Left lung (tissue), 10 donors: ENCODE data around the gene ACSM5. TPM values are rescaled to one million over a fixed set of nuclear protein-coding genes. Genes with fewer than 3 reads are reported as not detected.
"Not testable (repeated sequence)": the region's sequence is repeated elsewhere in the genome, so short reads cannot be mapped to it uniquely, and the experiment has no call there.

ENCODE experiments used
- ATAC-seq: fragments of 200-7000 bp; cut with Tn5 transposase; one replicate; pipeline ENCODE4 v1.9.1; 2020; ENCODE audit warnings: moderate library complexity
- DNase-seq, 4 donors: peaks; one replicate each; pipeline ENCODE4 v3.0.0-alpha.2; 2013 to 2020
- H3K27ac ChIP-seq, 2 donors: fragments of 200-600 bp; sonication (generic) in 1 of 2; one replicate each; pipeline versions ENCODE4 v1.5.0 to v1.8.0; 2020 to 2021
- H3K27me3 ChIP-seq, 2 donors: fragments of 200-600 bp; sonication (generic) in 1 of 2; one replicate each; pipeline versions ENCODE4 v1.5.0 to v1.8.0; 2020 to 2021
- H3K36me3 ChIP-seq, 2 donors: fragments of 200-600 bp; sonication (generic) in 1 of 2; one replicate each; pipeline versions ENCODE4 v1.5.0 to v1.8.0; 2020 to 2021
- H3K4me1 ChIP-seq, 2 donors: fragments of 200-600 bp; one replicate each; pipeline ENCODE4 v1.8.0; 2021
- H3K4me3 ChIP-seq, 2 donors: fragments of 200-600 bp; sonication (generic) in 1 of 2; one replicate each; pipeline versions ENCODE4 v1.5.0 to v1.8.0; 2020 to 2021; ENCODE audit warnings: mild to moderate bottlenecking in 1 of 2
- H3K9me3 ChIP-seq, 2 donors: fragments of 200-600 bp; sonication (generic) in 1 of 2; one replicate each; pipeline versions ENCODE4 v1.5.0 to v1.8.0; 2020 to 2021
- CTCF ChIP-seq, 2 donors: fragments of 200-600 bp; sonication (generic) in 1 of 2; IDR thresholded peaks; one replicate each; pipeline versions ENCODE4 v1.5.0 to v1.8.0; 2021; ENCODE audit warnings: antibody characterized with exemption in 2 of 2
- intact Hi-C, 2 donors: fragments of 100-400 bp; cut with DNase I; formaldehyde crosslinking; loops; one replicate each; pipeline versions ENCODE4 v1.11.2 to v1.14.2; 2022
- polyA plus RNA-seq, 6 donors: library from polyadenylated mRNA; unstranded; fragments of 120-200 nt; gene quantifications; one replicate each; pipeline ENCODE4 v1.2.1, GENCODE V29; 2013; ENCODE audit not compliant: insufficient read length in 6 of 6
- total RNA-seq, 2 donors: library from RNA; stranded (reverse); fragmentation: NEBNext Ultra II Directional; extraction: Animal tissue kit (Norgen Biotek cat#: 25700); gene quantifications; one replicate each; pipeline ENCODE4 v1.2.1, GENCODE V29; 2021
- donor health status: DM: no; HTN: yes; CAD: no.
- donor health status: DM: no; HTN: no; CAD: no.

The ACSM5 gene
- total and polyA plus RNA-seq, 8 donors: 0.24 to 3.1 (median 0.65) TPM

DNA sequence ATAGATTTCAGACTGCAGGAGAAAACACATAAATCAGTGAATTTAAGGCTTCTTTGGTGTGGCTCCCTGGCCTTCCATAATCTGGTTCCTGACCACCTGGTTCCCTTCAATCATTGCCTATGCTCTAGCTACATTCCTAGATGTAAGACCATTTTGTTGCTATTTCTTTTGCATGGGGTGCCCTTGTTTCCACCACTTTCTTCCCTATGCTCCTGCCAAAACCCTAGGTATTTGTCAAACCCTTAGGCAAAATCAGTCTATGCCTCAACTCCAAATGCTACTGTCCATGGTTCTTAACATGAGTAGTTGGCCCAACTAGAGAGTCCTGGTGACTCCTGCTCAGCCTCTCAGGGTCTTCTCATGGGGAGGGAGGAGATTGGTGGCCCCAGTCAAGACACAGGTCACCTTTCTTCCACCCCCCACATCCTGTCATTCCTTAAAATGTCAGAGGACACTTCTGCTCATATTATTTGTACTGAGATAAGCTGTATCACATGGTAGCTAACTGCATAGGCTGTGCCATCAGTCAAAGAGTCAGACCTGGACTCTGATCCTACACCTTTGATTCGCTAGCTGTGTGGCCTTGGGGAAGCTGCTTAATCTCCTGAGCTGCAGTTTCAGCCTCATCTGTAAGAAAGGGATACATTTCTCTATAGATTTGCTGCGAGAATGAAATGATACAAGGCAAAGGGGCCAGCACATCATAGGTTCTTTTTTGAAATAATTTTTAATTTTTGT lies 15.0 kb downstream of the ACSM5 start:
- Histone ChIP-seq H3K27me3 (no peaks in the 10 kb centered on the region), H3K9me3 (no peaks in the 10 kb centered on the region), H3K4me1 (no peaks in the 10 kb centered on the region), H3K36me3 (no peaks in the 10 kb centered on the region), H3K4me3 (no peak overlapping the region), H3K27ac (no peak overlapping the region)
- DNase-seq (no peak), ATAC-seq (no peak)
- intact Hi-C loops: no loop called here
- no peak for TF ChIP-seq CTCF (IDR thresholded peaks at IDR 0.05)

DNA sequence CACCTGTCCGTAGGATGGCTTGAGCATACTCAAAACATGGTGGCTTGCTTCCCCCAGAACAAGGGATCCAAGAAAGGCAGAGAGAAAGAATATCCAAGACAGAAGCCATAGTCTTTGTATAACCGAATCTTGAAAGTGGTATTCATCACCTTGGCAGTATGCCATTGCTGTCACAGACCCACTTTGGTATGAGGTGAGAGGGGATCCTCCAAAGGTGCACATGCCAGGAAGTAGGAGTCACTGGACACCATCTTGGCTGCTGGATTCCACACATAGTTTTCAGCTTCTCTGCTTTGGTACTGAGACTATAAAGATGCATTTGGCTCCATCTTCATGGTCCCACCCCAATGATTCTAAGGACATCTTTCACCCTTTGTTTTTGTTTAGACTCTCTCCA lies 18.1 kb downstream of the ACSM5 start:
- intact Hi-C loops, ATAC-seq, H3K36me3 ChIP-seq, H3K27me3 ChIP-seq, H3K27ac ChIP-seq, H3K9me3 ChIP-seq, DNase-seq, H3K4me3 ChIP-seq, H3K4me1 ChIP-seq: not testable (repeated sequence)

DNA sequence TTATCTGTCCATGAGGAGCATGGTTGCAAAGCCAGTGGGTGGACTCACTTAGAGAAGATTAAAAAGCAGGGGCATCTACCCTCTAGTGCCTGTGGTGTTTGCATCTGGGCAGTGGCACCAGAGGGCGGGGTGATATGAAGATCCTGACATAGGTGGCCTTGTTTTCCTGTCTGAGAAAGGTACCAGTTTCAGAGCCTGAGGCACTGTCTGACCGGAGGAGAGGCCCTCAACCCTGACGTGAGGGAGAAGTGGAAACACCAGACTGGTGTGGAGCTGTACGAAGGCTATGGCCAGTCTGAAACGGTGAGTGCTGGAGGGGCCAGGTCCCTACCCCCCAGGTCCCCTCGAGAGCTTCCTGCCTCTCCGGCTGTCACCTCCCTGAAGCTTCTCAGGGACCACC lies 20.2 kb downstream of the ACSM5 start:
- intact Hi-C loops, H3K9me3 ChIP-seq, H3K4me3 ChIP-seq, H3K27ac ChIP-seq, H3K36me3 ChIP-seq, DNase-seq, H3K4me1 ChIP-seq, ATAC-seq, H3K27me3 ChIP-seq: not testable (repeated sequence)

DNA sequence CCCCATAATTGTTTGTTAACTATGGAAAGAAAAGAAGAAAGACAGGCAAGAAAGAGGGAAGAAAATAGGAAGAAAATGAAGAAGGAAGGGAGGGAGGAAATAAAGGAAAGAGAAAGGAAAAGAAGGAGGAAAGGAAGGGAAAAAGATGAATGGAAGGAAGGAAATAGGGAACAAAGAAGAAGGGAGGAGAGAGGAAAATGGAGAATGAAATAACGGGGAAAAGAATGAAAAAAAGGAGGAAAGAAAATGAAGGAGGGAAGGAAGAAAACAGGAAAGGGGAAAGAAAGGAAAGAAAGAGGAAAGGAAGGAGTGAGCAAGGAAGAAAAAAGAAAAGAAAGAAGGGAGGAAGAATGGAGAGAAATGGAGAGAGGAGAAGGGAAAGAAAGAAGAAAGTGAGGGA lies 21.1 kb downstream of the ACSM5 start:
- DNase-seq, ATAC-seq, intact Hi-C loops: not testable (repeated sequence)

DNA sequence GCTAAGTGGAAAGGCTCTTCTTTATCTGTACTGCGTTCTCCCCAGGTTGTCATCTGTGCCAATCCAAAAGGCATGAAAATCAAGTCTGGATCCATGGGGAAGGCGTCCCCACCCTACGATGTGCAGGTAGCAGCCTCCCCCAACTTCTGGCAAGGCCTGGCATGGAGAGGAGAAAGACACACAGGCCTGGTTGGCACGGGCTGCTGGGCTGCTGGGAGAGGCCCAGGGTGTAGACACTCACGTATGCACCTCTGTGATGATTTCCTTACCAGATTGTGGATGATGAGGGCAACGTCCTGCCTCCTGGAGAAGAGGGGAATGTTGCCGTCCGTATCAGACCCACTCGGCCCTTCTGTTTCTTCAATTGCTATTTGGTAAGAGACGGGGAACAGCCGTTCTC lies 21.6 kb downstream of the ACSM5 start:
- DNase-seq: no peak
- ATAC-seq: no peak
- Histone ChIP-seq H3K4me3 (no peak overlapping the region), H3K9me3 (no peaks in the 10 kb centered on the region), H3K36me3 (no peaks in the 10 kb centered on the region), H3K27ac (no peak overlapping the region), H3K4me1 (no peaks in the 10 kb centered on the region), H3K27me3 (no peaks in the 10 kb centered on the region)
- no peak for TF ChIP-seq CTCF (IDR thresholded peaks at IDR 0.05)
- intact Hi-C loops: no loop called here

More for the DNA sequence above, 21.1 kb downstream of the ACSM5 start:
- H3K9me3 ChIP-seq, H3K27me3 ChIP-seq, H3K36me3 ChIP-seq, H3K4me3 ChIP-seq, H3K4me1 ChIP-seq, H3K27ac ChIP-seq: not testable (repeated sequence)

DNA sequence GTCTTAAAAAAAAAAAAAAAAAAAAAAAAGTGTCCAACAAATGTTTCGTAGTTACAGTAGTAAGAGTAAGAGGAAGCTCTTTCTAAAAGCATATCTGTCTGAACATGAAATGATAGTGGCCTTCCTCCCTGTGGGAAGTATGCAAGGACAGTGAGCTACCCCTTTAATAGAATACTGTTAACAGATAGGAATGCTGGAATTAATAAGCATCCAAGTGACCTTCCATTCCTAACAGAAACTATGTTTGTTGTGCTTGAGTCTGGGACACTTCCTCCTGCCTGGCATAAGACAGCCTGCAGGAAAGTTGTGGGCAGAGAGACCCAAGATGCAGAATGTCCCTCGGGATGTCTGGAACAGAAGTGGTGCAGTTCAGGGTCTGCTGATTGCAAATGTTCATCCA lies 29.6 kb downstream of the ACSM5 start:
- intact Hi-C loops, H3K27ac ChIP-seq, H3K4me3 ChIP-seq, H3K27me3 ChIP-seq, H3K36me3 ChIP-seq, DNase-seq, H3K9me3 ChIP-seq, H3K4me1 ChIP-seq, ATAC-seq: not testable (repeated sequence)

- intact Hi-C loops, H3K27ac ChIP-seq: not testable (repeated sequence)
These were observed 30.5 kb downstream of the ACSM5 start for GRCh38 chr16:20439820-20440231.

DNA sequence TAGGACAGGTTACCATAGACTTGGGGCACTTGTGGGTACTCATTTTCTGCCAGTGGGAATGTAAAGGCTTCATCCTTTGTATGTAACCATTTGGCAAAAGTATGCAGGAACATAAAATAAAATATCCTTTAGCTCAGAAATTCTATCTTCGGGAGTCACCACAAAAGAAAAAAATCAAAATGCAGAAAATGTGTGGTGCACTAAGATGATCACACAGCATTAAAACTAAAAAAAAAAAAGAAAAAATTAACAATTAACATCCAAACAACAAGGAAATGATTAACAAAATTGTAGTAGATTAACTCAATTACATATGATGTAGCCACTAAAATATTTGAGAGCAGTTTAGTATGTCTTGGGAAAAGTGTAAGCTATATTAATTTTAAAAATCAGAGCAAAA lies 31.4 kb downstream of the ACSM5 start:
- H3K36me3 ChIP-seq, DNase-seq, H3K4me1 ChIP-seq, H3K27me3 ChIP-seq, H3K9me3 ChIP-seq, ATAC-seq, intact Hi-C loops, H3K4me3 ChIP-seq: not testable (repeated sequence)
- peak overlapping the region in 1 of 2 donors; percentile 30 for H3K27ac ChIP-seq

More at GRCh38 chr16:20439820-20440231, 30.5 kb downstream of the ACSM5 start:
- H3K9me3 ChIP-seq, H3K4me3 ChIP-seq, H3K36me3 ChIP-seq, H3K4me1 ChIP-seq, H3K27me3 ChIP-seq: not testable (repeated sequence)
- ATAC-seq (peak; percentile 67), DNase-seq (peak in 1 of 4 donors; percentile 43)
